Activated CD4-positive, alpha-beta memory T cell treated with anti-CD3 and anti-CD28 coated beads for 36 hours (primary cell): Measurements from ENCODE around the gene NUDC. TPM values are rescaled to one million over a fixed set of nuclear protein-coding genes. Genes with fewer than 3 reads are reported as not detected.
"Not testable (repeated sequence)": the region's sequence is repeated elsewhere in the genome, so short reads cannot be mapped to it uniquely, and the experiment has no call there.

Source experiments
- CTCF ChIA-PET: fragments of 350-600 bp; sonication (Branson Sonifier 250); formaldehyde crosslinking; loops from one replicate; lab custom pipeline; 2021; ENCODE audit warnings: antibody characterized with exemption, inconsistent platforms; lab: Charles Lee
- POLR2A ChIA-PET: fragments of 350-600 bp; sonication (Branson Sonifier 250); formaldehyde crosslinking; loops from one replicate; lab custom pipeline; 2021; ENCODE audit warnings: antibody characterized with exemption; lab: Charles Lee
- DNase-seq: peaks from one replicate; pipeline ENCODE4 v3.0.0-alpha.2; 2020
- H3K27ac Mint-ChIP-seq: one replicate; pipeline ENCODE4 v1.8.0; 2021; ENCODE audit warnings: mixed read lengths
- H3K27me3 Mint-ChIP-seq: one replicate; pipeline ENCODE4 v1.8.0; 2021; ENCODE audit warnings: mixed read lengths
- H3K36me3 Mint-ChIP-seq: one replicate; pipeline ENCODE4 v1.8.0; 2021; ENCODE audit warnings: mixed read lengths
- H3K4me1 Mint-ChIP-seq: one replicate; pipeline ENCODE4 v1.8.0; 2021; ENCODE audit warnings: low read depth, mixed read lengths
- H3K4me3 Mint-ChIP-seq: one replicate; pipeline ENCODE4 v1.8.0; 2021; ENCODE audit warnings: mild to moderate bottlenecking, mixed read lengths
- H3K9me3 Mint-ChIP-seq: one replicate; pipeline ENCODE4 v1.8.0; 2021; ENCODE audit warnings: mixed read lengths
- intact Hi-C: fragments of 100-400 bp; cut with micrococcal nuclease; formaldehyde crosslinking; loops from one replicate; pipeline ENCODE4 v1.15.1; 2023
- total RNA-seq, 2 experiments: library from RNA; stranded (reverse); gene quantifications; one replicate each; pipeline ENCODE4 v1.2.3, GENCODE V29; 2021

Gene NUDC
- total RNA-seq, 2 experiments from 2014 or later, result 90.8 to 97.1 TPM

GRCh38 chr1:26941311-26941710 lies 19.8 kb downstream of the NUDC start:
- no peaks in the 10 kb centered on the region for H3K27me3 Mint-ChIP-seq
- no peak overlapping the region for H3K27ac Mint-ChIP-seq
- H3K4me1 Mint-ChIP-seq, result no peaks in the 10 kb centered on the region
- no peaks in the 10 kb centered on the region for H3K9me3 Mint-ChIP-seq
- CTCF ChIA-PET, result no interaction called here
- peaks cover 36% of the 10 kb centered on the region for H3K36me3 Mint-ChIP-seq
- POLR2A ChIA-PET, result no interaction called here
- no peak for DNase-seq
- H3K4me3 Mint-ChIP-seq, result no peak overlapping the region
- intact Hi-C loops, result no loop called here

- CTCF ChIA-PET, result interaction anchor here (1.3 kb wide), 1 partner anchor 18 kb away, joined by 3 read pairs; the partner anchor contains the start of gene KDF1
- Mint-ChIP-seq H3K4me1 (no peaks in the 10 kb centered on the region), H3K9me3 (no peaks in the 10 kb centered on the region), H3K36me3 (peaks cover 30% of the 10 kb centered on the region), H3K27ac (no peak overlapping the region), H3K27me3 (no peaks in the 10 kb centered on the region), H3K4me3 (no peak overlapping the region)
- intact Hi-C loops, result no loop called here
- POLR2A ChIA-PET, result no interaction called here
- no peak for DNase-seq
Measured at GRCh38 chr1:26942656-26943055, 21.1 kb downstream of the NUDC start.

GRCh38 chr1:26945138-26945537 lies 23.6 kb downstream of the NUDC start:
- ChIA-PET CTCF (no interaction called here), POLR2A (no interaction called here)
- no peaks in the 10 kb centered on the region for H3K4me1 Mint-ChIP-seq
- no peak overlapping the region for H3K4me3 Mint-ChIP-seq
- no peaks in the 10 kb centered on the region for H3K9me3 Mint-ChIP-seq
- peaks cover 29% of the 10 kb centered on the region for H3K36me3 Mint-ChIP-seq
- H3K27ac Mint-ChIP-seq, result no peak overlapping the region
- no peaks in the 10 kb centered on the region for H3K27me3 Mint-ChIP-seq
- no peak for DNase-seq
- intact Hi-C loops, result no loop called here

GRCh38 chr1:26945728-26946127 lies 24.2 kb downstream of the NUDC start:
- Mint-ChIP-seq H3K4me1 (no peaks in the 10 kb centered on the region), H3K4me3 (no peak overlapping the region), H3K36me3 (peaks cover 29% of the 10 kb centered on the region), H3K27me3 (no peaks in the 10 kb centered on the region), H3K9me3 (no peaks in the 10 kb centered on the region), H3K27ac (no peak overlapping the region)
- intact Hi-C loops, result no loop called here
- POLR2A ChIA-PET, result no interaction called here
- CTCF ChIA-PET, result no interaction called here
- no peak for DNase-seq

GRCh38 chr1:26946270-26946669 lies 24.7 kb downstream of the NUDC start:
- no peak overlapping the region for H3K27ac Mint-ChIP-seq
- intact Hi-C loops, result no loop called here
- no peak for DNase-seq
- no peak overlapping the region for H3K4me3 Mint-ChIP-seq
- H3K27me3 Mint-ChIP-seq, result no peaks in the 10 kb centered on the region
- ChIA-PET POLR2A (no interaction called here), CTCF (no interaction called here)
- no peaks in the 10 kb centered on the region for H3K4me1 Mint-ChIP-seq
- peaks cover 29% of the 10 kb centered on the region for H3K36me3 Mint-ChIP-seq
- no peaks in the 10 kb centered on the region for H3K9me3 Mint-ChIP-seq

- peaks cover 16% of the 10 kb centered on the region for H3K36me3 Mint-ChIP-seq
- POLR2A ChIA-PET, CTCF ChIA-PET, H3K4me3 Mint-ChIP-seq, H3K9me3 Mint-ChIP-seq, H3K27ac Mint-ChIP-seq, H3K27me3 Mint-ChIP-seq, DNase-seq, H3K4me1 Mint-ChIP-seq, intact Hi-C loops: not testable (repeated sequence)
Measured at GRCh38 chr1:26948725-26949057, 27.1 kb downstream of the NUDC start.

GRCh38 chr1:26949266-26949925 lies 27.9 kb downstream of the NUDC start:
- ChIA-PET CTCF (no interaction called here), POLR2A (no interaction called here)
- H3K27me3 Mint-ChIP-seq, result no peaks in the 10 kb centered on the region
- no peak overlapping the region for H3K4me3 Mint-ChIP-seq
- H3K36me3 Mint-ChIP-seq, result peaks cover 18% of the 10 kb centered on the region
- no peaks in the 10 kb centered on the region for H3K9me3 Mint-ChIP-seq
- H3K27ac Mint-ChIP-seq, result no peak overlapping the region
- DNase-seq, result no peak
- intact Hi-C loops, result no loop called here
- H3K4me1 Mint-ChIP-seq, result no peaks in the 10 kb centered on the region

GRCh38 chr1:26949926-26950319 lies 28.4 kb downstream of the NUDC start:
- Mint-ChIP-seq H3K27ac (no peak overlapping the region), H3K27me3 (no peaks in the 10 kb centered on the region), H3K4me1 (no peaks in the 10 kb centered on the region), H3K4me3 (no peak overlapping the region), H3K9me3 (no peaks in the 10 kb centered on the region), H3K36me3 (peaks cover 17% of the 10 kb centered on the region)
- intact Hi-C loops, result no loop called here
- ChIA-PET POLR2A (no interaction called here), CTCF (no interaction called here)
- no peak for DNase-seq

- no peak for DNase-seq
- Mint-ChIP-seq H3K4me1 (no peaks in the 10 kb centered on the region), H3K9me3 (no peaks in the 10 kb centered on the region), H3K27me3 (no peaks in the 10 kb centered on the region), H3K36me3 (peaks cover 11% of the 10 kb centered on the region), H3K4me3 (no peak overlapping the region), H3K27ac (no peak overlapping the region)
- ChIA-PET CTCF (interaction anchor here (1.3 kb wide), 1 partner anchor 95 kb away, joined by 4 read pairs; no protein-coding TSS in a partner anchor), POLR2A (interaction anchor here (0.6 kb wide), 1 partner anchor 13 kb away, joined by 3 read pairs; no protein-coding TSS in a partner anchor)
- intact Hi-C loops, result no loop called here
Measured at GRCh38 chr1:26950602-26951001, 29.1 kb downstream of the NUDC start.

GRCh38 chr1:26951216-26951615 lies 29.7 kb downstream of the NUDC start:
- no peak for DNase-seq
- intact Hi-C loops, result no loop called here
- ChIA-PET CTCF (interaction anchor here (1.3 kb wide), 1 partner anchor 95 kb away, joined by 4 read pairs; no protein-coding TSS in a partner anchor), POLR2A (no interaction called here)
- peaks cover 1% of the 10 kb centered on the region for H3K9me3 Mint-ChIP-seq
- peaks cover 6% of the 10 kb centered on the region for H3K36me3 Mint-ChIP-seq
- no peak overlapping the region for H3K27ac Mint-ChIP-seq
- no peak overlapping the region for H3K4me3 Mint-ChIP-seq
- no peaks in the 10 kb centered on the region for H3K4me1 Mint-ChIP-seq
- H3K27me3 Mint-ChIP-seq, result no peaks in the 10 kb centered on the region

- ChIA-PET POLR2A (no interaction called here), CTCF (no interaction called here)
- Mint-ChIP-seq H3K27me3 (no peaks in the 10 kb centered on the region), H3K27ac (no peak overlapping the region), H3K36me3 (peaks cover 3% of the 10 kb centered on the region), H3K4me1 (no peaks in the 10 kb centered on the region), H3K4me3 (no peak overlapping the region), H3K9me3 (peaks cover 3% of the 10 kb centered on the region)
- no peak for DNase-seq
- intact Hi-C loops, result no loop called here
Measured at GRCh38 chr1:26951821-26952497, 30.4 kb downstream of the NUDC start.

GRCh38 chr1:26953374-26953773 lies 31.8 kb downstream of the NUDC start:
- DNase-seq, result no peak
- Mint-ChIP-seq H3K9me3 (peaks cover 3% of the 10 kb centered on the region), H3K4me3 (no peak overlapping the region), H3K27ac (no peak overlapping the region), H3K36me3 (peaks cover 3% of the 10 kb centered on the region), H3K27me3 (no peaks in the 10 kb centered on the region), H3K4me1 (no peaks in the 10 kb centered on the region)
- ChIA-PET CTCF (no interaction called here), POLR2A (no interaction called here)
- intact Hi-C loops, result no loop called here

GRCh38 chr1:26956321-26956720 lies 34.8 kb downstream of the NUDC start:
- ChIA-PET POLR2A (no interaction called here), CTCF (no interaction called here)
- intact Hi-C loops, result no loop called here
- Mint-ChIP-seq H3K36me3 (peaks cover 3% of the 10 kb centered on the region), H3K27ac (no peak overlapping the region), H3K4me1 (peaks cover 4% of the 10 kb centered on the region), H3K27me3 (peaks cover 11% of the 10 kb centered on the region), H3K4me3 (no peak overlapping the region), H3K9me3 (peaks cover 3% of the 10 kb centered on the region)
- DNase-seq, result no peak
